ENCODE measurements around the gene GAS2L1.

GRCh38 chr22:29263791-29264276, 42.6 kb upstream of the GAS2L1 start:
- no peak for TF ChIP-seq POLR2A (IDR thresholded peaks at IDR 0.05; ENCODE audit: low read depth, low read length)
- TF ChIP-seq POLR2AphosphoS5 (IDR thresholded peaks at IDR 0.05; ENCODE audit: low read depth, low read length), result no peak
- no peak for TF ChIP-seq PAX5 (IDR thresholded peaks at IDR 0.05; ENCODE audit: insufficient read depth, low read length, severe bottlenecking)
- TF ChIP-seq SPI1 (IDR thresholded peaks at IDR 0.05; ENCODE audit: low read depth, low read length), result no peak
- no peak for TF ChIP-seq TAF1 (IDR thresholded peaks at IDR 0.05; ENCODE audit: low read depth, low read length)
- TF ChIP-seq POU2F2 (IDR thresholded peaks at IDR 0.05; ENCODE audit: low read depth, low read length), result no peak

Data from GM12891 (cell line).